BE2C (cell line): ENCODE measurements around the gene SMPD3.

Source experiments
- DNase-seq: peaks from one replicate; pipeline ENCODE4 v3.0.0-alpha.2; 2020
- H3K27me3 ChIP-seq: fragments of 250-450 bp; sonication (Bioruptor Pico); 2 replicates; pipeline ENCODE4 v1.5.1; 2020; ENCODE audit warnings: mild to moderate bottlenecking
- H3K36me3 ChIP-seq: fragments of 250-450 bp; sonication (Bioruptor Pico); 2 replicates; pipeline ENCODE4 v1.5.1; 2020; ENCODE audit warnings: mild to moderate bottlenecking
- H3K4me1 ChIP-seq: fragments of 250-450 bp; sonication (Bioruptor Pico); 2 replicates; pipeline ENCODE4 v1.5.1; 2020
- H3K4me3 ChIP-seq: 2 replicates; pipeline ENCODE4 v1.5.1; 2011; ENCODE audit warnings: low read depth, low read length
- H3K9me3 ChIP-seq: fragments of 250-450 bp; sonication (Bioruptor Pico); 2 replicates; pipeline ENCODE4 v1.5.1; 2020
- TF ChIP-seq, protein P1 (sequence below): IDR thresholded peaks from 2 replicates; pipeline ENCODE4 v1.5.1; 2012; ENCODE audit warnings: mild to moderate bottlenecking, low read depth, low read length

The SMPD3 gene

GRCh38 chr16:68371706-68372380 is 76.5 kb downstream of the SMPD3 start:
- no peaks in the 10 kb centered on the region for H3K9me3 ChIP-seq

DNA sequence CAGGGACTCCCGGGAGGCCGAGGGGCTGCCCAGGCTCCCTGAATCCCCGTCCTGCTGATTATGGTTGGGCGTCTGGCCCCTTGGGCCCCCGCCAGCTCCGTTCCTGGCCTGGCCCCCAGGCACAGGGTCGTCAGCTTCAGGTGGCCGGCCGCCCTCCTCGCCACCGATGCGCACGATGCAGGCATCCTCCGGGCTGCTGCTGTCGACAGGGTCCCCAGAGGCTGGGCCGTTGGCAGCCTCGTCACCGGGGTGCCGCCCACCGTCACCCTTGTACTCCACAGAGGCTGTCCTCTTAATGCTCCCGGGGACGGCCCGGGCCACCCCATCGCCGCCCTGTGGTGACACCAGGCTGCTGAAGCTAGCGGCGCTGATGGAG is 77.0 kb downstream of the SMPD3 start:
- Histone ChIP-seq H3K27me3 (no peaks in the 10 kb centered on the region), H3K9me3 (no peaks in the 10 kb centered on the region), H3K4me3 (no peak overlapping the region), H3K36me3 (no peaks in the 10 kb centered on the region), H3K4me1 (peaks cover 14% of the 10 kb centered on the region)
- no peak for DNase-seq
- TF ChIP-seq, protein P1, sequence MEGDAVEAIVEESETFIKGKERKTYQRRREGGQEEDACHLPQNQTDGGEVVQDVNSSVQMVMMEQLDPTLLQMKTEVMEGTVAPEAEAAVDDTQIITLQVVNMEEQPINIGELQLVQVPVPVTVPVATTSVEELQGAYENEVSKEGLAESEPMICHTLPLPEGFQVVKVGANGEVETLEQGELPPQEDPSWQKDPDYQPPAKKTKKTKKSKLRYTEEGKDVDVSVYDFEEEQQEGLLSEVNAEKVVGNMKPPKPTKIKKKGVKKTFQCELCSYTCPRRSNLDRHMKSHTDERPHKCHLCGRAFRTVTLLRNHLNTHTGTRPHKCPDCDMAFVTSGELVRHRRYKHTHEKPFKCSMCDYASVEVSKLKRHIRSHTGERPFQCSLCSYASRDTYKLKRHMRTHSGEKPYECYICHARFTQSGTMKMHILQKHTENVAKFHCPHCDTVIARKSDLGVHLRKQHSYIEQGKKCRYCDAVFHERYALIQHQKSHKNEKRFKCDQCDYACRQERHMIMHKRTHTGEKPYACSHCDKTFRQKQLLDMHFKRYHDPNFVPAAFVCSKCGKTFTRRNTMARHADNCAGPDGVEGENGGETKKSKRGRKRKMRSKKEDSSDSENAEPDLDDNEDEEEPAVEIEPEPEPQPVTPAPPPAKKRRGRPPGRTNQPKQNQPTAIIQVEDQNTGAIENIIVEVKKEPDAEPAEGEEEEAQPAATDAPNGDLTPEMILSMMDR: no peak

More at GRCh38 chr16:68371706-68372380, 76.5 kb downstream of the SMPD3 start:
- Histone ChIP-seq H3K4me1 (peaks cover 12% of the 10 kb centered on the region), H3K4me3 (no peak overlapping the region), H3K36me3 (no peaks in the 10 kb centered on the region), H3K27me3 (no peaks in the 10 kb centered on the region)
- TF ChIP-seq, protein P1: no peak
- DNase-seq: no peak

DNA sequence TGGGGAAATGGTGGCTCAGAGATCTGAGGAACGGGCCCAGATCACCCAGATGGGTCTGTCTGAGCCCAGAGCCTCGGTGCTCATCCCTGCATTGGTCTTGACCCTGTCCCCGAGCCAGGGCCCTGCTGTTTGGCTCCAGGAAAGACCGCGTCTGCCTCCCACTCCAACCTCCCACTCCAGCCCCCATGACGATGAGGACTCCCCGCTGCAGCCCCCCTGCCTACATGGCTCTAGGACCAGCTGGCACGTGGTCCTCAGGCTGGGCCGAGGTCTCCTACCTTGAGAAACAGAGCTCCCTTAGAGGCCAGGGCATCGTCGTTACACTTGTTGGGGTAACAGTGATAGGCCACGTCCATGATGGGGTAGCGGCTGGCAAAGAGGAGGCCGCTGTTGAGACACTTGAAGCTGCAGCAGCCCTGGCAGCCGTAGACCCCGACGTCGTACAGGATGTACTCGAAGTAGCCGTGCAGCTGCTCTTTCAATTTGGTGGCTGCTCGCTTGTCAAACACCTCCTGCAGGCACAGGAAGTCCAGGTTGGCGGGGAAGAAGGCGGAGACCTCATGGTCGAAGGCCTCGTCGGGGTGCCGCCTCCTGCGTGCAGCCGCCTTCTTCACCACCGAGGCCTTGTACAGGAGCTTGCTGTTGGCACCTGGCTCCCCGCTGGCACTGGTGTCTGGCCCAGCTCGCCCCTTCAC is 77.6 kb downstream of the SMPD3 start:
- TF ChIP-seq, protein P1: no peak
- DNase-seq: no peak
- peaks cover 20% of the 10 kb centered on the region for H3K4me1 ChIP-seq
- H3K9me3 ChIP-seq: no peaks in the 10 kb centered on the region
- H3K36me3 ChIP-seq: no peaks in the 10 kb centered on the region
- H3K27me3 ChIP-seq: no peaks in the 10 kb centered on the region
- no peak overlapping the region for H3K4me3 ChIP-seq

DNA sequence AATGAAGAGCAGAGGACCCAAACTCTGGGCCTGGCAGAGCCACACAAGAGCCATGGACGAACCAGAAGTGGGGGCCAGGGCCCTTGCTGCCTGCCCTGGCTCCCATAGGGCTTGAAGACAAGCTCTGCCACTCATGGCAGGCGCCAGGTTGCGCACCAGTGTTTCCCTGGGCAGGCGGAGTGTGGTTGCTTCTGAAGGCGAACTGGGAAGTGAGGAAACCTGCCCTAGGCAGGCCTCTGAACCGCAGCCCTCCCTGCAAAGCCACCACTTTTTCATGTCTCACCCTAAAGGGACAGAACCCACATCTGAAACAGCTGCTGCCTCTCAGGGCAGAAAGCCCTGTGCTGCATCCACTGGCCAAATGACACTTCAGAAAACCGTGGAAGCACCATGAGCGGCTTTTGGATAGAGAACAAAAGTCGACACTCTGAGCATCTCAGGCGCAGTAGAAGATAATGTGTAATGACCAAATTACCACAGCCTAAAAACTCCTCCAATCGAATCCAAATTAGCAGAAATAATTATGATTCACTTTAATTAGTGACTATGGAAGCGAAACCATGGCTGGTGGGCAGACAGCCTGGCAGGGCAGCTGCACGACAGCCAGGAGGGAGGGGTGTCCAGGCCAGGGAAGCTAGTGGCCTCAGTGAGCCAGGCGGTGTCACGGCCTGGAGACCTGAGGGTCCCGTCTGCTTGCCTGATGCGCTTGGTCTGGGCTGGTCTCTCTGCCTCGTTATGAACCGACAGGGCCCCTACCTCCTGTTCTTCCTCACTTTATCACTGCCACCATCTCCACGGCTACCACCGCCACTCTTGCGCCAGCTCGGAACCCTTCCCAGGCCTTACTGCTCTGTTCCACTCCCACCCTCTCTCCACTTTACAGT is 78.4 kb downstream of the SMPD3 start:
- Histone ChIP-seq H3K4me1 (peaks cover 20% of the 10 kb centered on the region), H3K27me3 (no peaks in the 10 kb centered on the region), H3K36me3 (no peaks in the 10 kb centered on the region), H3K4me3 (no peak overlapping the region), H3K9me3 (no peaks in the 10 kb centered on the region)
- no peak for DNase-seq
- TF ChIP-seq, protein P1: no peak

- no peaks in the 10 kb centered on the region for H3K9me3 ChIP-seq
- peaks cover 15% of the 10 kb centered on the region for H3K4me1 ChIP-seq
- H3K4me3 ChIP-seq: no peak overlapping the region
- no peaks in the 10 kb centered on the region for H3K36me3 ChIP-seq
- TF ChIP-seq, protein P1: no peak
- H3K27me3 ChIP-seq: no peaks in the 10 kb centered on the region
- DNase-seq: no peak
These were observed 79.1 kb downstream of the SMPD3 start for GRCh38 chr16:68369168-68369567.
